H1 (cell line): ENCODE data around the gene ADCY6. TPM values are rescaled to one million over a fixed set of nuclear protein-coding genes. Genes with fewer than 3 reads are reported as not detected.

Source experiments
- CTCF ChIA-PET: fragments of 300-600 bp; sonication (Branson Sonifier 250); formaldehyde crosslinking; loops from one replicate; lab custom pipeline; 2021; ENCODE audit not compliant: partially characterized antibody; lab: Charles Lee
- POLR2A ChIA-PET: fragments of 300-600 bp; sonication (Branson Sonifier 250); formaldehyde crosslinking; loops from one replicate; lab custom pipeline; 2021; ENCODE audit warnings: inconsistent platforms; ENCODE audit not compliant: partially characterized antibody; lab: Charles Lee
- DNase-seq, 2 experiments: peaks; one replicate each; pipeline versions ENCODE4 v3.0.0 to v3.0.0-alpha.2; 2010 to 2022; ENCODE audit warnings: low spot score in 2 of 2, low read depth in 1 of 2, mixed read lengths in 1 of 2
- FAIRE-seq: peaks from 2 replicates; lab custom pipeline; 2011; peaks lifted over from hg19 to GRCh38; lab: Jason Lieb, UNC
- H2AFZ ChIP-seq: 2 replicates; pipeline ENCODE4 v1.8.1; 2012; ENCODE audit warnings: low read length, inconsistent platforms
- H2AK5ac ChIP-seq: 2 replicates; pipeline ENCODE4 v1.6.1; 2013; ENCODE audit warnings: low read depth, low read length
- H2BK120ac ChIP-seq: replicated peaks from 2 replicates; pipeline ENCODE3; 2013; ENCODE audit warnings: low read depth, low read length, inconsistent platforms
- H2BK12ac ChIP-seq: 2 replicates; pipeline ENCODE4 v1.6.1; 2013; ENCODE audit warnings: low read depth, low read length
- H2BK15ac ChIP-seq: 2 replicates; pipeline ENCODE4 v1.6.1; 2013; ENCODE audit warnings: low read length
- H2BK20ac ChIP-seq: 2 replicates; pipeline ENCODE4 v1.6.1; 2013; ENCODE audit warnings: low read length
- H2BK5ac ChIP-seq: 2 replicates; pipeline ENCODE4 v1.6.1; 2013; ENCODE audit warnings: low read depth, low read length
- H3K14ac ChIP-seq: 2 replicates; pipeline ENCODE4 v1.6.1; 2013; ENCODE audit warnings: inconsistent platforms; ENCODE audit not compliant: insufficient read length
- H3K18ac ChIP-seq: 2 replicates; pipeline ENCODE4 v1.6.1; 2013; ENCODE audit warnings: low read length; ENCODE audit errors: extremely low read depth
- H3K23ac ChIP-seq: 2 replicates; pipeline ENCODE4 v1.6.1; 2013; ENCODE audit warnings: inconsistent platforms; ENCODE audit not compliant: insufficient read length
- H3K23me2 ChIP-seq: 2 replicates; pipeline ENCODE4 v1.6.1; 2013; ENCODE audit warnings: low read depth, low read length
- H3K27ac ChIP-seq: 2 replicates; pipeline ENCODE4 v1.6.1; 2011; ENCODE audit warnings: low read depth, low read length, inconsistent platforms
- H3K27me3 ChIP-seq, 4 experiments: replicated peaks in 1 of 4; 1 replicate in 1 of 4; 2 replicates in 3 of 4; pipeline versions ENCODE4 v1.6.1 to v1.8.1; 2011 to 2013; ENCODE audit warnings: low read length in 3 of 4, mild to moderate bottlenecking in 3 of 4, inconsistent platforms in 2 of 4, mixed read lengths in 2 of 4, moderate library complexity in 1 of 4; ENCODE audit not compliant: control insufficient read depth in 3 of 4, insufficient read depth in 3 of 4; ENCODE audit errors: extremely low read depth in 1 of 4
- H3K36me3 ChIP-seq, 4 experiments: 2 replicates each; pipeline versions ENCODE4 v1.6.1 to v1.8.1; 2011 to 2013; ENCODE audit warnings: mild to moderate bottlenecking in 4 of 4, low read length in 3 of 4, moderate library complexity in 2 of 4, control low read depth in 1 of 4, inconsistent platforms in 1 of 4; ENCODE audit not compliant: insufficient read depth in 4 of 4, control insufficient read depth in 2 of 4
- H3K4ac ChIP-seq: replicated peaks from 2 replicates; pipeline ENCODE3; 2013; ENCODE audit warnings: low read length, low read depth, mixed read lengths, inconsistent platforms; ENCODE audit not compliant: insufficient read length
- H3K4me1 ChIP-seq, 4 experiments: replicated peaks in 1 of 4; 1 replicate in 1 of 4; 2 replicates in 3 of 4; pipeline versions ENCODE4 v1.6.1 to v1.8.1; 2011 to 2013; ENCODE audit warnings: low read length in 3 of 4, inconsistent platforms in 2 of 4, mixed read lengths in 1 of 4; ENCODE audit not compliant: insufficient read depth in 4 of 4, control insufficient read depth in 3 of 4
- H3K4me2 ChIP-seq, 2 experiments: 2 replicates each; pipeline versions ENCODE4 v1.6.1 to v1.8.1; 2011 to 2013; ENCODE audit warnings: low read depth in 2 of 2, low read length in 2 of 2, control low read depth in 1 of 2, inconsistent platforms in 1 of 2, mild to moderate bottlenecking in 1 of 2; ENCODE audit not compliant: insufficient read depth in 1 of 2
- H3K4me3 ChIP-seq, 4 experiments: fragments of 200-600, 300-600 bp in 1 of 4; sonication (generic), shearing (Covaris generic), sonication (Bioruptor Twin) in 1 of 4; 2 replicates each; pipeline versions ENCODE4 v1.5.1 to v1.8.1; 2011 to 2016; ENCODE audit warnings: low read length in 4 of 4, low read depth in 3 of 4, control low read depth in 2 of 4, inconsistent platforms in 2 of 4, mild to moderate bottlenecking in 2 of 4, mixed read lengths in 1 of 4, moderate library complexity in 1 of 4; ENCODE audit not compliant: insufficient read depth in 2 of 4; ENCODE audit errors: extremely low read depth in 1 of 4
- H3K56ac ChIP-seq: replicated peaks from 2 replicates; pipeline ENCODE3; 2013; ENCODE audit warnings: low read depth, mild to moderate bottlenecking, mixed read lengths, low read length, inconsistent platforms; ENCODE audit not compliant: insufficient read length
- H3K79me1 ChIP-seq: 2 replicates; pipeline ENCODE4 v1.6.1; 2013; ENCODE audit warnings: low read depth, low read length, control low read depth
- H3K79me2 ChIP-seq, 2 experiments: 2 replicates each; pipeline versions ENCODE4 v1.6.1 to v1.8.1; 2012 to 2013; ENCODE audit warnings: low read length in 2 of 2, mild to moderate bottlenecking in 2 of 2, inconsistent platforms in 1 of 2; ENCODE audit not compliant: insufficient read depth in 2 of 2, control insufficient read depth in 1 of 2
- H3K9ac ChIP-seq, 4 experiments: replicated peaks in 1 of 4; 1 replicate in 1 of 4; 2 replicates in 3 of 4; pipeline versions ENCODE4 v1.6.1 to v1.8.1; 2011 to 2013; ENCODE audit warnings: low read depth in 3 of 4, low read length in 3 of 4, control low read depth in 2 of 4, mild to moderate bottlenecking in 2 of 4, moderate library complexity in 2 of 4, inconsistent platforms in 1 of 4; ENCODE audit errors: extremely low read depth in 1 of 4
- H3K9me3 ChIP-seq, 2 experiments: 2 replicates each; pipeline versions ENCODE4 v1.6.1 to v1.8.1; 2012 to 2013; ENCODE audit warnings: mild to moderate bottlenecking in 2 of 2, moderate library complexity in 2 of 2, control low read depth in 1 of 2, inconsistent platforms in 1 of 2, low read depth in 1 of 2, low read length in 1 of 2, mixed read lengths in 1 of 2; ENCODE audit not compliant: insufficient read depth in 2 of 2
- H4K20me1 ChIP-seq, 2 experiments: replicated peaks in 1 of 2; 2 replicates each; pipeline versions ENCODE3 to v1.8.1; 2011 to 2013; ENCODE audit warnings: inconsistent platforms in 2 of 2, low read length in 2 of 2, mild to moderate bottlenecking in 1 of 2; ENCODE audit not compliant: insufficient read depth in 2 of 2, control insufficient read depth in 1 of 2
- H4K5ac ChIP-seq: 2 replicates; pipeline ENCODE4 v1.6.1; 2013; ENCODE audit warnings: low read length, low read depth, mixed read lengths, inconsistent platforms; ENCODE audit not compliant: insufficient read length
- H4K8ac ChIP-seq: 2 replicates; pipeline ENCODE4 v1.8.0; 2013; ENCODE audit warnings: mild to moderate bottlenecking, moderate library complexity, low read length, inconsistent platforms; ENCODE audit not compliant: insufficient read depth; ENCODE audit errors: extremely low read depth
- H4K91ac ChIP-seq: replicated peaks from 2 replicates; pipeline ENCODE3; 2013; ENCODE audit warnings: low read length, mixed read lengths, inconsistent platforms; ENCODE audit not compliant: insufficient read length
- BACH1 ChIP-seq: IDR thresholded peaks from 2 replicates; pipeline ENCODE4 v1.6.1; 2012; ENCODE audit warnings: low read length, improper control_type of control experiment
- BCL11A ChIP-seq, 2 experiments: IDR thresholded peaks; one replicate each; pipeline ENCODE4 v1.6.1; 2011; ENCODE audit warnings: low read depth in 2 of 2, low read length in 2 of 2, mild to moderate bottlenecking in 2 of 2
- CBX8 ChIP-seq: fragments of 300-800, 300-1000 bp; sonication (generic); IDR thresholded peaks from 2 replicates; pipeline ENCODE4 v1.7.1; 2016; ENCODE audit warnings: low read depth, low read length, borderline replicate concordance
- CREB1 ChIP-seq: IDR thresholded peaks from 2 replicates; pipeline ENCODE4 v1.6.1; 2012; ENCODE audit warnings: inconsistent platforms
- CTBP2 ChIP-seq: IDR thresholded peaks from 2 replicates; pipeline ENCODE4 v1.7.0; 2011; ENCODE audit warnings: borderline replicate concordance, mild to moderate bottlenecking, moderate library complexity, mixed read lengths, low read length; ENCODE audit not compliant: insufficient read depth, insufficient read length
- EZH2 ChIP-seq: fragments of 200-600 bp; sonication (generic); IDR thresholded peaks from 2 replicates; pipeline ENCODE4 v1.7.1; 2012; ENCODE audit warnings: low read depth, mild to moderate bottlenecking, moderate library complexity, low read length, inconsistent platforms; ENCODE audit not compliant: severe bottlenecking
- GTF2F1 ChIP-seq: IDR thresholded peaks from 2 replicates; pipeline ENCODE4 v1.6.1; 2012; ENCODE audit warnings: low read depth, low read length, improper control_type of control experiment, borderline replicate concordance
- JUN ChIP-seq: IDR thresholded peaks from 2 replicates; pipeline ENCODE4 v1.6.1; 2011; ENCODE audit warnings: low read depth, mild to moderate bottlenecking, improper control_type of control experiment, low read length
- JUND ChIP-seq: IDR thresholded peaks from 2 replicates; pipeline ENCODE4 v1.6.1; 2011; ENCODE audit warnings: mild to moderate bottlenecking, improper control_type of control experiment, low read length
- KDM4A ChIP-seq: IDR thresholded peaks from one replicate; pipeline ENCODE4 v1.7.1; 2012; ENCODE audit warnings: low read depth, mild to moderate bottlenecking, moderate library complexity, low read length, inconsistent platforms; ENCODE audit not compliant: severe bottlenecking
- RXRA ChIP-seq: IDR thresholded peaks from 2 replicates; pipeline ENCODE4 v1.6.1; 2011; ENCODE audit warnings: low read depth, mild to moderate bottlenecking, low read length, moderate library complexity; ENCODE audit not compliant: insufficient read depth
- SIN3A ChIP-seq, 2 experiments: IDR thresholded peaks in 1 of 2; conservative IDR thresholded peaks in 1 of 2; 2 replicates each; pipeline ENCODE4 v1.6.1; 2011 to 2012; ENCODE audit warnings: low read length in 2 of 2, improper control_type of control experiment in 1 of 2, low read depth in 1 of 2, mild to moderate bottlenecking in 1 of 2
- SP1 ChIP-seq: IDR thresholded peaks from 2 replicates; pipeline ENCODE4 v1.6.1; 2011; ENCODE audit warnings: low read depth, low read length
- TCF12 ChIP-seq: IDR thresholded peaks from 2 replicates; pipeline ENCODE4 v1.6.1; 2011; ENCODE audit warnings: low read depth, mild to moderate bottlenecking, low read length
- WGBS, 2 experiments: shearing (Covaris generic) in 1 of 2; methylation state at CpG; one replicate each; pipeline versions ENCODE4 v1.1.6 to v1.1.7; 2013 to 2015; ENCODE audit warnings: low lambda C conversion rate in 2 of 2, mixed read lengths in 2 of 2, inconsistent platforms in 1 of 2, low coverage in 1 of 2, missing lambda C conversion rate in 1 of 2; ENCODE audit not compliant: insufficient replicate concordance in 2 of 2, insufficient coverage in 1 of 2, insufficient read length in 1 of 2; ENCODE audit errors: extremely low coverage in 1 of 2, missing lambda C conversion rate in 1 of 2; 5-methylcytosine and 5-hydroxymethylcytosine counted together
- polyA plus RNA-seq, 7 experiments: library from polyadenylated mRNA; depleted of rRNA in 3 of 7; stranded (reverse) in 5 of 7; unstranded in 2 of 7; fragments of >200 nt in 5 of 7; fragments of 200-250 nt in 2 of 7; gene quantifications; 1 replicate in 5 of 7; 2 replicates in 1 of 7; 4 replicates in 1 of 7; pipeline versions ENCODE4 v1.2.1 to v1.2.3, GENCODE V29; 2011 to 2013; ENCODE audit warnings: missing spikeins in 2 of 7, mixed read lengths in 2 of 7
- total RNA-seq: library from RNA; stranded (reverse); fragmentation: NEBNext Ultra II Directional; extraction: Animal tissue kit (Norgen Biotek cat#: 25700); gene quantifications from 2 replicates; pipeline ENCODE4 v1.2.1, GENCODE V29; 2021

ADCY6 gene
- total and polyA plus RNA-seq, 2 of the 8 experiments (the other 6 are each of a cell fraction or from before 2014, with no cell fraction given): 11.7 to 17.5 TPM

GRCh38 chr12:48803675-48804074, 14.8 kb upstream of the ADCY6 start:
- Histone ChIP-seq H3K27me3 (no peaks in the 10 kb centered on the region), H4K91ac (no peak overlapping the region), H2BK20ac (no peak overlapping the region), H2BK12ac (no peak overlapping the region), H3K79me2 (no peaks in the 10 kb centered on the region), H3K56ac (no peak overlapping the region), H2AFZ (no peak overlapping the region), H2BK5ac (no peak overlapping the region), H3K9ac (no peak overlapping the region), H3K4me2 (no peak overlapping the region), H4K8ac (no peak overlapping the region), H2BK15ac (no peak overlapping the region), H3K23me2 (no peaks in the 10 kb centered on the region), H3K4me1 (no peaks in the 10 kb centered on the region), H4K20me1 (no peaks in the 10 kb centered on the region), H4K5ac (no peak overlapping the region), H3K23ac (no peak overlapping the region), H3K4me3 (no peak overlapping the region), H3K27ac (no peak overlapping the region), H2BK120ac (no peak overlapping the region), H3K79me1 (no peaks in the 10 kb centered on the region), H3K36me3 (no peaks in the 10 kb centered on the region), H3K18ac (no peak overlapping the region), H3K4ac (no peak overlapping the region), H2AK5ac (no peak overlapping the region), H3K14ac (no peak overlapping the region), H3K9me3 (no peaks in the 10 kb centered on the region)
- 95% methylated on average over 1 of the region's 1 CpG; no CpG with 5 or more reads in 1 of the 2 experiments for WGBS, 2 experiments
- TF ChIP-seq BCL11A (IDR thresholded peaks at IDR 0.05; ENCODE audit: low read depth in 2 of 2, low read length in 2 of 2) (no peak), SIN3A (conservative IDR thresholded peaks at IDR 0.05 in 1 of 2, IDR thresholded peaks at IDR 0.05 in 1 of 2; ENCODE audit: low read depth in 1 of 2, low read length in 2 of 2) (no peak), JUND (no peak), RXRA (no peak), SP1 (no peak), KDM4A (no peak), BACH1 (no peak), TCF12 (no peak), CBX8 (no peak), CREB1 (no peak), EZH2 (no peak), CTBP2 (no peak), JUN (no peak), GTF2F1 (no peak)
- FAIRE-seq (no peak), DNase-seq (no peak)
- CTCF ChIA-PET: interaction anchor here (0.7 to 2.6 kb wide), 4 partner anchors 9 to 42 kb away, joined by 3 to 8 read pairs (median 5); no protein-coding TSS in a partner anchor
- POLR2A ChIA-PET: interaction anchor here (1.1 kb wide), 1 partner anchor 22 kb away, joined by 3 read pairs; no protein-coding TSS in a partner anchor
